Measurements from ENCODE around the gene ALDH3A1. TPM values are rescaled to one million over a fixed set of nuclear protein-coding genes. Genes with fewer than 3 reads are reported as not detected.

Gene ALDH3A1
- total and polyA plus RNA-seq, 8 donors = 0.20 to 0.51 (median 0.34) TPM; not detected in 3

- intact Hi-C loops (cut with DNase I) = no loop called here
- ATAC-seq = no peak
- H3K9me3 ChIP-seq = no peaks in the 10 kb centered on the region
Observed at GRCh38 chr17:19771971-19772630, 24.0 kb upstream of the ALDH3A1 start.

GRCh38 chr17:19770985-19771735 lies 23.1 kb upstream of the ALDH3A1 start:
- H3K36me3 ChIP-seq = peaks cover 0 to 7% (median 0%) of the 10 kb centered on the region in 3 donors
- DNase-seq = no peak
- intact Hi-C loops (cut with DNase I) = no loop called here
- H3K9me3 ChIP-seq = no peaks in the 10 kb centered on the region
- H3K27me3 ChIP-seq = no peaks in the 10 kb centered on the region
- 82 to 86% methylated on average over 6 of the region's 6 CpGs for WGBS, 2 donors
- ATAC-seq = no peak
- peaks cover 0 to 5% (median 0%) of the 10 kb centered on the region in 3 donors for H3K4me1 ChIP-seq
- no peak overlapping the region for H3K4me3 ChIP-seq
- H3K27ac ChIP-seq = no peak overlapping the region
- FAIRE-seq = no peak
- no peak for TF ChIP-seq CTCF (IDR thresholded peaks at IDR 0.05)

More at GRCh38 chr17:19771971-19772630, 24.0 kb upstream of the ALDH3A1 start:
- H3K36me3 ChIP-seq = peaks cover 0 to 7% (median 0%) of the 10 kb centered on the region in 3 donors
- DNase-seq (no peak), FAIRE-seq (no peak)
- no peak for TF ChIP-seq CTCF (IDR thresholded peaks at IDR 0.05)
- no peak overlapping the region for H3K4me3 ChIP-seq
- no peak overlapping the region for H3K27ac ChIP-seq
- WGBS, 2 donors = 66 to 71% methylated on average over 7 of the region's 7 CpGs
- H3K4me1 ChIP-seq = no peaks in the 10 kb centered on the region
- H3K27me3 ChIP-seq = no peaks in the 10 kb centered on the region

GRCh38 chr17:19769946-19770652 lies 22.0 kb upstream of the ALDH3A1 start:
- DNase-seq = no peak
- H3K4me3 ChIP-seq = no peak overlapping the region
- no peak for ATAC-seq
- no peak for FAIRE-seq
- H3K36me3 ChIP-seq = peaks cover 0 to under 1% (median 0%) of the 10 kb centered on the region in 3 donors
- no peaks in the 10 kb centered on the region for H3K9me3 ChIP-seq
- no peak overlapping the region for H3K27ac ChIP-seq
- no peak for TF ChIP-seq CTCF (IDR thresholded peaks at IDR 0.05)
- WGBS, 2 donors = 87 to 89% methylated on average over 7 of the region's 7 CpGs
- no peaks in the 10 kb centered on the region for H3K27me3 ChIP-seq
- peaks cover 0 to 5% (median 0%) of the 10 kb centered on the region in 3 donors for H3K4me1 ChIP-seq
- intact Hi-C loops (cut with DNase I) = loop anchor here (5.0 to 10.0 kb wide), 3 partner anchors 245 to 405 kb away; partner anchors contain the start of gene B9D1 (in 1 of the 3)

- WGBS, 2 donors = 58 to 59% methylated on average over 10 of the region's 10 CpGs
- H3K36me3 ChIP-seq = no peaks in the 10 kb centered on the region
- ATAC-seq (no peak), FAIRE-seq (no peak), DNase-seq (no peak)
- H3K27ac ChIP-seq = no peak overlapping the region
- intact Hi-C loops (cut with DNase I) = loop anchor here (5.0 to 10.0 kb wide), 3 partner anchors 243 to 403 kb away; partner anchors contain the start of gene B9D1 (in 1 of the 3)
- no peaks in the 10 kb centered on the region for H3K27me3 ChIP-seq
- no peak for TF ChIP-seq CTCF (IDR thresholded peaks at IDR 0.05)
- H3K4me3 ChIP-seq = no peak overlapping the region
- H3K4me1 ChIP-seq = peaks cover 0 to 5% (median 0%) of the 10 kb centered on the region in 3 donors
- no peaks in the 10 kb centered on the region for H3K9me3 ChIP-seq
Observed at GRCh38 chr17:19768046-19768782, 20.1 kb upstream of the ALDH3A1 start.

Data from pancreas (tissue), 10 donors.